Upper lobe of right lung (tissue), 1 donor: ENCODE measurements around the gene TEAD2. TPM values are rescaled to one million over a fixed set of nuclear protein-coding genes. Genes with fewer than 3 reads are reported as not detected.

Experiments
- ATAC-seq: fragments of 200-7000 bp; cut with Tn5 transposase; one replicate; pipeline ENCODE4 v1.9.1; 2020; ENCODE audit warnings: mild to moderate bottlenecking, moderate library complexity
- DNase-seq: peaks from one replicate; pipeline ENCODE4 v3.0.0-alpha.2; 2020
- H3K27ac ChIP-seq: fragments of 200-600 bp; one replicate; pipeline ENCODE4 v1.8.0; 2022
- H3K27me3 ChIP-seq: fragments of 200-600 bp; one replicate; pipeline ENCODE4 v1.8.0; 2022; ENCODE audit warnings: mild to moderate bottlenecking
- H3K36me3 ChIP-seq: fragments of 200-600 bp; one replicate; pipeline ENCODE4 v1.8.0; 2022
- H3K4me1 ChIP-seq: fragments of 200-600 bp; one replicate; pipeline ENCODE4 v1.8.0; 2022
- H3K4me3 ChIP-seq: fragments of 200-600 bp; one replicate; pipeline ENCODE4 v1.8.0; 2022; ENCODE audit warnings: mild to moderate bottlenecking
- H3K9me3 ChIP-seq: fragments of 200-600 bp; one replicate; pipeline ENCODE4 v1.8.0; 2022
- intact Hi-C: fragments of 100-400 bp; cut with DNase I; formaldehyde crosslinking; loops from one replicate; pipeline ENCODE4 v1.11.0; 2022
- total RNA-seq: library from RNA; stranded (reverse); fragmentation: NEBNext Ultra II Directional; extraction: Animal tissue kit (Norgen Biotek cat#: 25700); gene quantifications from one replicate; pipeline ENCODE4 v1.2.1, GENCODE V29; 2021
- TF ChIP-seq, protein P1 (sequence below): fragments of 200-600 bp; IDR thresholded peaks from one replicate; pipeline ENCODE4 v1.8.0; 2022; ENCODE audit warnings: antibody characterized with exemption
- donor health status: DM: no; HTN: yes; CAD: no; lungs with severe emphysema.

The TEAD2 gene
- total RNA-seq, 1 donor from 2014 or later, result 36.4 TPM

DNA sequence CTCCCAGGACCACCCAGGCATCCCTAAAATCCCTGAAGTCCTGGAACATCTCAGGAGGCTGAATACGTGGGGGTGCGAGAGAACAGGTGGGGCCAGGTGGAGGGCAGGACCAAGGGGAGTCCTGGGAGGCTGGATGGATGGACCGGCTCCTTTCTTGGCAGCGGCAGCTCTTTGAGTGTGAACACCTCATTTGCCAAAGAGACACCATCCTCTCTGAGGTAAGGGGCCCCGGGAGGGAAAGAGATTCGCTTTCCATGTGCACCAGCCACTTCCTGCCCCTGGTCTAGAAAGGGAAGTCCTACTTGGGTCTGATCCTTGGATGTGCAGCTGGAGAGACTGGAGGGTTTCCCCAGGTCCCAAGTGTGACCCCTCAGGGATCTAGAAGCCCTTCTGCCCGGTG, 44.9 kb upstream of the TEAD2 start:
- Histone ChIP-seq H3K27ac (no peak overlapping the region), H3K27me3 (no peaks in the 10 kb centered on the region), H3K9me3 (no peaks in the 10 kb centered on the region), H3K4me3 (no peak overlapping the region), H3K4me1 (no peaks in the 10 kb centered on the region), H3K36me3 (no peaks in the 10 kb centered on the region)
- DNase-seq (no peak), ATAC-seq (no peak)
- TF ChIP-seq, protein P1, sequence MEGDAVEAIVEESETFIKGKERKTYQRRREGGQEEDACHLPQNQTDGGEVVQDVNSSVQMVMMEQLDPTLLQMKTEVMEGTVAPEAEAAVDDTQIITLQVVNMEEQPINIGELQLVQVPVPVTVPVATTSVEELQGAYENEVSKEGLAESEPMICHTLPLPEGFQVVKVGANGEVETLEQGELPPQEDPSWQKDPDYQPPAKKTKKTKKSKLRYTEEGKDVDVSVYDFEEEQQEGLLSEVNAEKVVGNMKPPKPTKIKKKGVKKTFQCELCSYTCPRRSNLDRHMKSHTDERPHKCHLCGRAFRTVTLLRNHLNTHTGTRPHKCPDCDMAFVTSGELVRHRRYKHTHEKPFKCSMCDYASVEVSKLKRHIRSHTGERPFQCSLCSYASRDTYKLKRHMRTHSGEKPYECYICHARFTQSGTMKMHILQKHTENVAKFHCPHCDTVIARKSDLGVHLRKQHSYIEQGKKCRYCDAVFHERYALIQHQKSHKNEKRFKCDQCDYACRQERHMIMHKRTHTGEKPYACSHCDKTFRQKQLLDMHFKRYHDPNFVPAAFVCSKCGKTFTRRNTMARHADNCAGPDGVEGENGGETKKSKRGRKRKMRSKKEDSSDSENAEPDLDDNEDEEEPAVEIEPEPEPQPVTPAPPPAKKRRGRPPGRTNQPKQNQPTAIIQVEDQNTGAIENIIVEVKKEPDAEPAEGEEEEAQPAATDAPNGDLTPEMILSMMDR, result no peak
- intact Hi-C loops, result no loop called here

DNA sequence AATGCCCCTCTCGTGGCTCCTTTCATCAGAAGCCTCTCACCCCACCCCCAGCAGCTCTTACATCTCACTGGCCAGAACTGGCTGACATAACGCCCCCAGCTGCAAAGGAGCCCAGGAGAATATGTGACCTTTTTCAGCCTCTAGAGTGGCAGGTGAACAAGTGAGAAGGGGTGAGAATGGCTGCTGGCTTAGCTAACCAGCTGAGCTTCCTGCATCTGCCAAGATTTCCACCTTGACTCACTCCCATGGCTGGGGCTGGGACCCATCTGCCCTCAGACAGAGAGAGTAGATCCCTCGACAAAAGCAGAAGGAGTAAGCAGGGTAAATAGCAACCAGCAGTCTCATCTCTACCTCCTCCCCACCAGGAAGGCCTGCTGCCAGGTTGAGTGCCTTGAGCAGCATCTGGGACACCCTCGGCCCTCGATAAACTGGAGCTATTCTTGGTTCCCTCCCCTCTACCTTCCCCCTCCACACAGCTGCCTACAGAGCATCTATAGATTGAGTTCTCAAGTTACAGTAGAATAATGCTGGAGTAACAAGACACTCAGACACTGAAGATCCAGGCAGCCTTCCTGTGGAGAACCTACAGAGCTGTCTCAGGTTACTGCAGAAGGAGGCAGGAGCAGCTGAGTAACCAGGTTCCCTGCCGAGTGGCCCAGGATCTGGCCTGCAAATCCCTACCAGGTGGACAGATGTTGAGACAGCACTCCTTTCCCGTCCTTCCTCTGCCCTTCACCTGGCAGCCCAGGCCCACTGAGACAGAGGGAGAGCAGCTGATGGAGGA, 41.4 kb upstream of the TEAD2 start:
- H3K27me3 ChIP-seq, result no peaks in the 10 kb centered on the region
- no peaks in the 10 kb centered on the region for H3K9me3 ChIP-seq
- H3K4me3 ChIP-seq, result no peak overlapping the region
- TF ChIP-seq, protein P1, result no peak
- no peak for DNase-seq
- intact Hi-C loops, result no loop called here
- H3K4me1 ChIP-seq, result no peaks in the 10 kb centered on the region
- no peak for ATAC-seq
- H3K36me3 ChIP-seq, result no peaks in the 10 kb centered on the region
- H3K27ac ChIP-seq, result no peak overlapping the region

DNA sequence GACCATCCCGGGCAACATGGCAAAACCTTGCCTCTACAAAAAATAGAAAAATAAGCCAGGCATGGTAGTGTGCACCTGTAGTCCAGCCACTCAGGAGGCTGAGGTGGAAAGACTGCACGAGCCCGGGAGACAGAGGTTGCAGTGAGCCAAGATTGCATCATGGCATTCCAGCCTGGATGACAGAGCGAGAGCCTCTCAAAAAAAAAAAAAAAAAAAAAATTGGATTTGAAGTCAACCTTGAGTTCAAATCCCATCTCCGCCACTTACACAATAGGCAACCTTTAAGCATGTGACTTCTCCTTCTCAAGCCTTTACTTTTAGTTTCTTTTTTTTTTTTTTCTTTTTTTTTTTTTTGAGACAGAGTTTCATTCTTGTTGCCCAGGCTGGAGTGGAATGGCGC, 37.8 kb upstream of the TEAD2 start:
- ATAC-seq, result no peak
- Histone ChIP-seq H3K27ac (no peak overlapping the region), H3K4me3 (no peak overlapping the region), H3K27me3 (no peaks in the 10 kb centered on the region), H3K4me1 (no peaks in the 10 kb centered on the region), H3K36me3 (no peaks in the 10 kb centered on the region), H3K9me3 (no peaks in the 10 kb centered on the region)
- intact Hi-C loops, result no loop called here
- TF ChIP-seq, protein P1, result no peak
- DNase-seq, result no peak

DNA sequence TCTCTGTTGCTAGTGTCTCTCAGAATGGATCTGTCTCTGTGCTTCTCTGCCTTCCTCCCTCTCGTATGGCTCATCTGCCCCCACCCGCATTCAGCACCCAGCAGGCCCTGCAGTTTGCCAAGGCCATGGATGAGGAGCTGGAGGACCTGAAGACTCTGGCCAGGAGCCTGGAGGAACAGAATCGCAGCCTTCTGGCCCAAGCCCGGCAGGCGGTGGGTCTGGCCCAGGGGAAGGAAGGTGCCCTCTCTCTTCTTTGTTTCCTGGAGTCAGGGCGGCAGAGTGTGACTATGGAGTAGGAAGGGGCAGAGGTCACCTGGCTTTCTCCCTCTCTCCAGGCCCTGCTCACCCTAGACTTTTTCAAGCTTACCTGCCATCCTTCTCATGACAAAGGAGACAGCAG, 36.7 kb upstream of the TEAD2 start:
- Histone ChIP-seq H3K27me3 (no peaks in the 10 kb centered on the region), H3K36me3 (no peaks in the 10 kb centered on the region), H3K9me3 (no peaks in the 10 kb centered on the region), H3K4me1 (no peaks in the 10 kb centered on the region), H3K4me3 (no peak overlapping the region), H3K27ac (no peak overlapping the region)
- TF ChIP-seq, protein P1, result no peak
- intact Hi-C loops, result no loop called here
- ATAC-seq, result no peak
- no peak for DNase-seq

DNA sequence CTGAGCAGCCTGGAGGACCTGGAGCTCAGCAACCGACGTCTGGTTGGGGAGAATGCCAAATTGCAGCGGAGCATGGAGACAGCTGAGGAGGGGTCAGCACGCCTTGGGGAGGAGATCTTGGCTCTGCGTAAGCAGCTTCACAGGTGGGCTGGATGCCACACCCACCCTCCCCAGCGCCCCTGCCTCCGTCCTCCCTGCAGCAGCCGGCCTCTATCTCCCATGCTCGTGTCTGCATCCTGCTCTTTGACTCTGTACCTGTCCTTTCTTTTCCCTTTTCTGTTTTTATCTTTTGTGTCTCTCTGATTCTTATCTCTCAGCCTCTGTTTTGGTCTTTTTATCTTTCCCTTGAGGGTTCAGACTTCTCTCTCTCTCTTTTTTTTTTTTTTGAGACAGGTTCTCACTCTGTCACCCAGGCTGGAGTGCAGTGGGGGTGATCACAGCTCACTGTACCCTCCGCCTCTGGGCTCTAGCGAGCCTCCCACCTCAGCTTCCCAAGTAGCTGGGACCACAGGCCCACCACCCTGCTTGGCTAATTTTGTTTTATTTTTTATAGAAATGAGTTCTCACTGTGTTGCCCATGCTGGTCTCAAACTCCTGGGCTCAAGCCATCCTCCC, 35.9 kb upstream of the TEAD2 start:
- no peaks in the 10 kb centered on the region for H3K27me3 ChIP-seq

More for the DNA sequence above, 35.9 kb upstream of the TEAD2 start:
- intact Hi-C loops, result no loop called here
- no peak for ATAC-seq
- Histone ChIP-seq H3K9me3 (no peaks in the 10 kb centered on the region), H3K36me3 (no peaks in the 10 kb centered on the region), H3K4me1 (no peaks in the 10 kb centered on the region), H3K4me3 (no peak overlapping the region), H3K27ac (no peak overlapping the region)
- no peak for DNase-seq
- TF ChIP-seq, protein P1, result no peak
